Activated CD4-positive, alpha-beta memory T cell treated with anti-CD3 and anti-CD28 coated beads for 36 hours (primary cell): ENCODE measurements around the gene ZNF296. TPM values are rescaled to one million over a fixed set of nuclear protein-coding genes. Genes with fewer than 3 reads are reported as not detected.
A peak's percentile ranks its signal among the peaks of the same experiment; 100 is the strongest.
"Not testable (repeated sequence)": the region's sequence is repeated elsewhere in the genome, so short reads cannot be mapped to it uniquely, and the experiment has no call there.

Source experiments
- CTCF ChIA-PET: fragments of 350-600 bp; sonication (Branson Sonifier 250); formaldehyde crosslinking; loops from one replicate; lab custom pipeline; 2021; ENCODE audit warnings: antibody characterized with exemption, inconsistent platforms; lab: Charles Lee
- POLR2A ChIA-PET: fragments of 350-600 bp; sonication (Branson Sonifier 250); formaldehyde crosslinking; loops from one replicate; lab custom pipeline; 2021; ENCODE audit warnings: antibody characterized with exemption; lab: Charles Lee
- DNase-seq: peaks from one replicate; pipeline ENCODE4 v3.0.0-alpha.2; 2020
- H3K27ac Mint-ChIP-seq: one replicate; pipeline ENCODE4 v1.8.0; 2021; ENCODE audit warnings: mixed read lengths
- H3K27me3 Mint-ChIP-seq: one replicate; pipeline ENCODE4 v1.8.0; 2021; ENCODE audit warnings: mixed read lengths
- H3K36me3 Mint-ChIP-seq: one replicate; pipeline ENCODE4 v1.8.0; 2021; ENCODE audit warnings: mixed read lengths
- H3K4me1 Mint-ChIP-seq: one replicate; pipeline ENCODE4 v1.8.0; 2021; ENCODE audit warnings: low read depth, mixed read lengths
- H3K4me3 Mint-ChIP-seq: one replicate; pipeline ENCODE4 v1.8.0; 2021; ENCODE audit warnings: mild to moderate bottlenecking, mixed read lengths
- H3K9me3 Mint-ChIP-seq: one replicate; pipeline ENCODE4 v1.8.0; 2021; ENCODE audit warnings: mixed read lengths
- intact Hi-C: fragments of 100-400 bp; cut with micrococcal nuclease; formaldehyde crosslinking; loops from one replicate; pipeline ENCODE4 v1.15.1; 2023
- total RNA-seq, 2 experiments: library from RNA; stranded (reverse); gene quantifications; one replicate each; pipeline ENCODE4 v1.2.3, GENCODE V29; 2021

Gene ZNF296
- 1 to 10 TPM; 3.2 to 3.6 TPM for total RNA-seq

- intact Hi-C loops, result loop anchor here (1.0 to 5.0 kb wide), 2 partner anchors 59 to 101 kb away; partner anchors contain the start of genes BLOC1S3 and TRAPPC6A
- peak; percentile 88 for DNase-seq
- ChIA-PET CTCF (interaction anchor here (1.7 kb wide), 1 partner anchor 16 kb away, joined by 9 read pairs; no protein-coding TSS in a partner anchor), POLR2A (interaction anchor here (2.6 kb wide), 1 partner anchor 16 kb away, joined by 9 read pairs; the partner anchor contains the start of gene PPP1R37)
- H3K4me3 Mint-ChIP-seq, result peak within 1 kb of the TSS; percentile 78
- peaks cover 7% of the 10 kb centered on the region for H3K36me3 Mint-ChIP-seq
- peak within 1 kb of the TSS; percentile 64 for H3K27ac Mint-ChIP-seq
- no peaks in the 10 kb centered on the region for H3K27me3 Mint-ChIP-seq
- no peaks in the 10 kb centered on the region for H3K9me3 Mint-ChIP-seq
- peaks cover 33% of the 10 kb centered on the region for H3K4me1 Mint-ChIP-seq
These were observed at the start of gene ZNF296 for GRCh38 chr19:45076029-45076850. ZNF296 (minus strand) TSS chr19:45076478; CDS start chr19:45076373, 105 bp downstream.

GRCh38 chr19:45125360-45125759, 49.1 kb upstream of the ZNF296 start:
- Mint-ChIP-seq H3K36me3 (no peaks in the 10 kb centered on the region), H3K4me1 (peaks cover 19% of the 10 kb centered on the region)
- POLR2A ChIA-PET, result interaction anchor here (1.5 kb wide), 1 partner anchor 33 kb away, joined by 6 read pairs; no protein-coding TSS in a partner anchor

GRCh38 chr19:45124021-45124420, 47.7 kb upstream of the ZNF296 start:
- intact Hi-C loops, result no loop called here
- DNase-seq, result no peak
- H3K27ac Mint-ChIP-seq, result no peak overlapping the region
- H3K9me3 Mint-ChIP-seq, result no peaks in the 10 kb centered on the region
- ChIA-PET CTCF (interaction anchor here (2.9 kb wide), 1 partner anchor 32 kb away, joined by 20 read pairs; the partner anchor contains the start of gene PPP1R37), POLR2A (no interaction called here)
- H3K27me3 Mint-ChIP-seq, result no peaks in the 10 kb centered on the region
- H3K36me3 Mint-ChIP-seq, result no peaks in the 10 kb centered on the region
- H3K4me3 Mint-ChIP-seq, result no peak overlapping the region
- H3K4me1 Mint-ChIP-seq, result peaks cover 22% of the 10 kb centered on the region

More at GRCh38 chr19:45125360-45125759, 49.1 kb upstream of the ZNF296 start:
- Mint-ChIP-seq H3K4me3 (no peak overlapping the region), H3K27ac (no peak overlapping the region), H3K9me3 (no peaks in the 10 kb centered on the region), H3K27me3 (no peaks in the 10 kb centered on the region)
- CTCF ChIA-PET, result interaction anchor here (0.7 to 2.9 kb wide), 10 partner anchors 11 to 86 kb away, joined by 3 to 20 read pairs (median 4); partner anchors contain the start of genes BLOC1S3, CLASRP, PPP1R37 and TRAPPC6A
- no peak for DNase-seq
- intact Hi-C loops, result no loop called here

GRCh38 chr19:45123440-45123850, 47.2 kb upstream of the ZNF296 start:
- no peak overlapping the region for H3K4me3 Mint-ChIP-seq
- ChIA-PET POLR2A (no interaction called here), CTCF (no interaction called here)
- no peak for DNase-seq
- no peaks in the 10 kb centered on the region for H3K9me3 Mint-ChIP-seq
- H3K36me3 Mint-ChIP-seq, result no peaks in the 10 kb centered on the region
- no peak overlapping the region for H3K27ac Mint-ChIP-seq
- no peaks in the 10 kb centered on the region for H3K27me3 Mint-ChIP-seq
- peaks cover 26% of the 10 kb centered on the region for H3K4me1 Mint-ChIP-seq
- intact Hi-C loops, result no loop called here

- ChIA-PET CTCF (no interaction called here), POLR2A (no interaction called here)
- Mint-ChIP-seq H3K9me3 (no peaks in the 10 kb centered on the region), H3K27ac (no peak overlapping the region), H3K4me1 (peaks cover 32% of the 10 kb centered on the region), H3K27me3 (no peaks in the 10 kb centered on the region), H3K36me3 (no peaks in the 10 kb centered on the region), H3K4me3 (no peak overlapping the region)
- no peak for DNase-seq
- intact Hi-C loops, result no loop called here
These were observed 46.6 kb upstream of the ZNF296 start for GRCh38 chr19:45122832-45123231.

GRCh38 chr19:45121827-45122345, 45.6 kb upstream of the ZNF296 start:
- H3K27ac Mint-ChIP-seq, result no peak overlapping the region
- H3K27me3 Mint-ChIP-seq, result no peaks in the 10 kb centered on the region
- ChIA-PET CTCF (no interaction called here), POLR2A (no interaction called here)
- intact Hi-C loops, result no loop called here
- no peaks in the 10 kb centered on the region for H3K36me3 Mint-ChIP-seq
- peaks cover 40% of the 10 kb centered on the region for H3K4me1 Mint-ChIP-seq
- no peak for DNase-seq
- no peaks in the 10 kb centered on the region for H3K9me3 Mint-ChIP-seq
- no peak overlapping the region for H3K4me3 Mint-ChIP-seq

- Mint-ChIP-seq H3K27ac (no peak overlapping the region), H3K36me3 (no peaks in the 10 kb centered on the region), H3K9me3 (no peaks in the 10 kb centered on the region), H3K27me3 (no peaks in the 10 kb centered on the region), H3K4me1 (peaks cover 54% of the 10 kb centered on the region), H3K4me3 (no peak overlapping the region)
- ChIA-PET POLR2A (no interaction called here), CTCF (interaction anchor here (1.5 kb wide), 1 partner anchor 220 kb away, joined by 4 read pairs; no protein-coding TSS in a partner anchor)
- DNase-seq, result no peak
- intact Hi-C loops, result no loop called here
These were observed 43.3 kb upstream of the ZNF296 start for GRCh38 chr19:45119582-45119981.

- H3K4me1 Mint-ChIP-seq, result peaks cover 54% of the 10 kb centered on the region
- H3K36me3 Mint-ChIP-seq, H3K4me3 Mint-ChIP-seq, DNase-seq, H3K27me3 Mint-ChIP-seq, H3K27ac Mint-ChIP-seq, intact Hi-C loops, H3K9me3 Mint-ChIP-seq: not testable (repeated sequence)
- ChIA-PET POLR2A (interaction anchor here (0.6 kb wide), 1 partner anchor 391 kb away, joined by 3 read pairs; no protein-coding TSS in a partner anchor), CTCF (interaction anchor here (1.1 to 2.0 kb wide), 4 partner anchors 8 to 220 kb away, joined by 3 to 5 read pairs (median 4); no protein-coding TSS in a partner anchor)
These were observed 42.5 kb upstream of the ZNF296 start for GRCh38 chr19:45118591-45119355.

- Mint-ChIP-seq H3K27ac (no peak overlapping the region), H3K4me1 (peaks cover 54% of the 10 kb centered on the region), H3K9me3 (no peaks in the 10 kb centered on the region), H3K36me3 (no peaks in the 10 kb centered on the region), H3K4me3 (no peak overlapping the region), H3K27me3 (no peaks in the 10 kb centered on the region)
- DNase-seq, result no peak
- CTCF ChIA-PET, result interaction anchor here (0.8 to 2.0 kb wide), 5 partner anchors 9 to 221 kb away, joined by 3 to 5 read pairs (median 4); no protein-coding TSS in a partner anchor
- intact Hi-C loops, result no loop called here
- POLR2A ChIA-PET, result interaction anchor here (0.6 kb wide), 1 partner anchor 391 kb away, joined by 3 read pairs; no protein-coding TSS in a partner anchor
These were observed 41.8 kb upstream of the ZNF296 start for GRCh38 chr19:45118106-45118505.

GRCh38 chr19:45117671-45118070, 41.4 kb upstream of the ZNF296 start:
- CTCF ChIA-PET, result interaction anchor here (0.8 to 2.0 kb wide), 4 partner anchors 9 to 131 kb away, joined by 3 to 5 read pairs (median 4); no protein-coding TSS in a partner anchor
- Mint-ChIP-seq H3K36me3 (no peaks in the 10 kb centered on the region), H3K4me1 (peaks cover 54% of the 10 kb centered on the region), H3K4me3 (no peak overlapping the region), H3K27ac (peak overlapping the region; percentile 47), H3K9me3 (no peaks in the 10 kb centered on the region), H3K27me3 (no peaks in the 10 kb centered on the region)
- POLR2A ChIA-PET, result interaction anchor here (0.7 kb wide), 1 partner anchor 25 kb away, joined by 3 read pairs; no protein-coding TSS in a partner anchor
- intact Hi-C loops, result no loop called here
- DNase-seq, result no peak

GRCh38 chr19:45117167-45117594, 40.9 kb upstream of the ZNF296 start:
- no peak overlapping the region for H3K4me3 Mint-ChIP-seq
- H3K9me3 Mint-ChIP-seq, result no peaks in the 10 kb centered on the region
- DNase-seq, result peak; percentile 85
- H3K27me3 Mint-ChIP-seq, result no peaks in the 10 kb centered on the region
- no peaks in the 10 kb centered on the region for H3K36me3 Mint-ChIP-seq
- peak overlapping the region; percentile 47 for H3K27ac Mint-ChIP-seq
- CTCF ChIA-PET, result interaction anchor here (0.8 to 2.0 kb wide), 2 partner anchors 10 to 14 kb away, joined by 3 to 5 read pairs; no protein-coding TSS in a partner anchor
- peaks cover 54% of the 10 kb centered on the region for H3K4me1 Mint-ChIP-seq
- POLR2A ChIA-PET, result interaction anchor here (0.7 kb wide), 1 partner anchor 25 kb away, joined by 3 read pairs; no protein-coding TSS in a partner anchor
- intact Hi-C loops, result no loop called here
